Measurements from ENCODE around the gene PLCL2.
"Not testable (repeated sequence)": the region's sequence is repeated elsewhere in the genome, so short reads cannot be mapped to it uniquely, and the experiment has no call there.

The PLCL2 gene

DNA sequence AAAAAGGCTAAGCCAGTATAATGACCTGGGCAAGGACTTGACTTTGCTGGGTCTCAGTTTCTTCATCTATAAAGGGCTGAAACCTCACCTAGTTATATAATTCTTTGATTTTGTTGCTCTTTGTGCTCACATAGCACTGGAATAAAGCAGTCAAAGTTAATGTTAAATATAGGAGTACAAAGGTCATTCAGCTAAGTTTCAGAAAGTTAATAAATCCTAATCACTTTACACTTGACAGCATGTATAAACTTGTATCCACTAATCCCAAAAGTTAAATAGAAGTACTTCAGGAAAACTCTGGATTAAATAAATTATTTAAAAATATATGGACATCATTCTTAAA, 33.9 kb downstream of the PLCL2 start:
- FAIRE-seq = no peak

DNA sequence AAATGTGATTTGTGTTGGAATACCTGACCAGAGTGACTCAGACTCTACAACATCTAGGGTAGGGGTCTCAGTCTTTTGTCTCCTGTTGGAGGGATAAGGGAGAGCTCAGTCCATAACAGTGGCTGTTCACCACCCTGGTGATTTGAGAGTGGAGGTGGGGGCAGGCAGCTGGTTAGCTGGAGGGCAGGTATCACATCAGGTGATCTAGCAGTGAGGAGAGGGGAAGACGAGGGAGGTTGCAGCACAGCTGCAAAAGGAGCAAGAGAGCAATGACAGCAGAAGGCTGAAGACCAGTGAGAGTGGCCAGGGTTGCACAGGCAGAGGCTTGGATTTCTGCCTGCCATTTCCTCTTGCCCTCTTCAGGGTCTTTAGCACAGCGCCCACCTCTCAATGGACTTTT, 38.4 kb downstream of the PLCL2 start:
- FAIRE-seq = no peak

DNA sequence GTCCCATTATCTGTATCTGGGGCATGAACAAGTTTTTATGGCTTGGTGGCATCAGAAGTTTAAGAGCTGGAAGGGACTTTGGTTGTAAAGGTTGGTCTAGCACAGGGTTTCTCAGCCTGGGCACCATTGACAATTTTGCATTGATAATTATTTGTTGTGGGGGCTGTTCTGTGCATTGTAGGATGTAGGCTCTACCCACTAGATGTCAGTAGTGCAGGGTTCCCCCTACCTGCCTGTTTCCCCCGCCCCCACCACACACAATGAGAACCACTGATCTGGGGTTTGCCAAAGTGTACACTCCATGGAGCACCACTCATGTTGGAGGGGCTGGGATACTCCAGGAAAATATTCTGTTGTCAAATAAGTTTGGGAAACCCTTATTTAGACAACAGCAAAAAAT, 42.7 kb downstream of the PLCL2 start:
- FAIRE-seq = no peak

DNA sequence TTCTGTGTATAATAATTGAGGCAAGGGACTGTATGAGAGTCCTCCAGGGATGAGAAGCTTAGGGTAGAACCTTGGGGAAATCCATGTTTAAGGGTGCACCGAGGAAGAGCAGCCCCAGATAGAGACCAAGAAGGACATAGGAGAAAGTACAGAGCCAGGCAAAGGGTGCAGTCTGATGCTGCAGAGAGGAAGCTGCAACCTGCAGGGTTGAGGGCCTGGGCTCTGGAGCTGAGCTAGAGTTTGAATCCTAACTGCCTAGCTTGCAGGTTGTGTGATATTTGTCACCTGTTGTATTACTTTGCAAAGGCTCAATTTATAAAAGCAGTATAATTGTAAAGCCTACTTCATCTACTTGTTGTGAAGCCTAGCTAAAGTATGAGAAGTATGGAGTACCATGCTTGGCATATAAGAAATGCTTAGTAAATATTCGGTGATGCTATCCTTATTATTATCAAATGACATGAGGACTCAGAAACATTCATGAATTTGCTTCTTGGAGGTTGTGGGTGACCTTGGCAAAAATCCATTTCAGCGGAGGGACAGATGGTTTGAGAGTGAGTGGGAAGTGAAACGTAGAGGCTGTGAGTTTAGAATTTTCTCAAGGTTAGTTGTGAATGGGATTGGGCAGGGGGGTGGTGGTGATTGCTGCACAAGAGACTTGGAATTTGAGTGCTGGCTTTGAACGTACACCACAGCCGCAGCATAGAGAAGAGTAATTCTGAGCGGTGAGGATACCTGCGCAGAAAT, 43.8 kb downstream of the PLCL2 start:
- no peak for FAIRE-seq

DNA sequence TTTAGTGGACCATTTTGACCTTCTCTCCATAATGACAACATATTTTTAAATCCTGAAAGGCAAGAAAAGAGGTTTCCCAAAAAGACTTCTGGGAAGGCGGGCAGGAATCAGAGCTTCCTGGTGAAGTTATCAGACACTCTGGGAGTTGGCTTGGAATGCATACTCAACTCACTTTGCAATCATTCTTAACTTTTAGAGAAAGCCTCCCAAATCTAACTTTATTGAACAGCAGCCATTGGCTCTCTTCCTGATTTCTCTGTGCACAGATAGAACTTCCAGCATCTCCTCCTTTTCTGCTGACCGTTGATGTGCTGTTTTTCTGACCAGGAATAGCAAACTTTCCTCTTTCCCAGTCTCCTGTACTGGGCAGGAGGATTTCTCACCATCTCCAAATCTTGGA, 44.6 kb downstream of the PLCL2 start:
- FAIRE-seq = no peak

DNA sequence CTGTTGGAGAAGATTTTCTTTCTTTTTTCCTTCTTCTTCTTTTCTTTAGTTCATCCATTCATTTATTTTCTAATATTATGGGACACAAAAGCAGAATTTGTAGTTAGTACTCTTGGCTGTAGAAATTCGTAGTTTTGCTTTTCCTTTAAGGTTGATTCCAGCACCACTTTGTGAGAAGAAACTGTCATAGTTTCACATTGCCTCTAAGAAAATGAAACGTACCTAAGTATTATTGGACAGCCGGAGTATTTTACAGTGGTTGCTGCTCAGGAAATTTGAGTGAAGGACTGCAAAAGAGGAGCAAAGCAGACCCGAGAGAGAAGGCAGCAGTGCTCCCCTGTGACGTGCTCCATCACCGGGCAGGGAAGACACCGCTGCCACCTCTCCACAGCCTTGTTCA, 48.1 kb downstream of the PLCL2 start:
- no peak for FAIRE-seq

DNA sequence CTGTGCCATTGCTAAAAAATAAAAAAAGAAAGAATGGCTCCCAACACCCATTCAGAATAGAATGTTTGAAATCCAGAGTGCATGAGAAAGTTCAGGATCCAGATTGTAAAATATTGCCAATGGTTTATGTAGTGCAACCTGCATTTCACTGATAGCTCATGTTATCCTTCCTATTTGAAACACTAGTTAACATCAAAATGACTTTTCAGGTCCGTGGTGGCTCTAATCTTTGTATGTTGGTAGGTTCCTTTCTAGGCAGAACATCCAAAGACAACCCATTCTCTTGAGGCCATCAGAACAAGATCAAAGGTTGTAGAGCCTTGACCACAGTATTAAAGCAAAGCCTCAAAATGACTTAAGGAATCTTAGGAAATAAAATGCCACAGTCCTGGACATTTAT, 51.0 kb downstream of the PLCL2 start:
- FAIRE-seq = no peak

DNA sequence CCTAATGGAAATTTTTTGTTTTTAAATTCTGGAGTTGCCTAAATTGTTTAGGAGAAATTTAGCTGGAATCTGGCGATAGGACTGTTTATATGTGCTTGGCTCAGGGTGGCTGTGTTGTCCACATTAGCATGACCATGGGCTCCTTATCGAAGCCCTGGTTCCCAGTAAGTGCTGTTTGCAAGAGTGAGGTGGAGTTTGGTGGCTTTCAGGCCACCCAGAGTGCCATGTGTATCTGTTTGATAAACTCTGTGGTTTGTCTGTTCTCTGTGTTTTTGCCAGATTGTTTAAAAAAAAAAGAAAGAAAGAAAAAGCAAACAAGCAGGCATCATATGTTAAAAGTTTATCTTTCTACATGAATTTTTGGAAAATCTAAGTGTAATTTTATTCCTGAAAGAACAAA, 51.5 kb downstream of the PLCL2 start:
- no peak for FAIRE-seq

DNA sequence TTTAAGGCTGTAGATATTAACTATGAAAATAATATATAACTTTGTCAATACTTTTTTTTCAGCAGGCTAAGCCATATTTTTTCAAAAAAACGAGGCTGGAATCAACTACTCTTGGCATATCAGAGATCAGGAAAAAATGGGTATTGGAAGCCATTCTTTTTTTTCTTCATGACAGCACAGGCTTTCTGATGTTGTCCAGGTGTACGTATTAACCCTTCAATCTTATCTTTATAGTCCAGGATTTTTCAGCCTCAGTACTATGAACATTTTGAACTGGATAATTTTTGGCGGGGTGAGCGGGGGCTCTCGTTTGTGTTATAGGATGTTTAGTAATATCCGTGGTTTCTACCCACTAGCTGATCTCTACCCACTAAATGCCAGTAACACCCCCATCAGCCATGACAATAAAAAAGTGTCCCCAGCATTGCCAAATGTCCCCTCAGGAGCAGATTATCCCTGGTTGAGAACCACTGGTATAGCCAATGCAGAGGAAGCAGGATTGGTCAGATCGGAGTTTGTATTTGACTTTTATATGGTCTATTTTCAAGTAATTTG, 52.0 kb downstream of the PLCL2 start:
- FAIRE-seq = no peak

DNA sequence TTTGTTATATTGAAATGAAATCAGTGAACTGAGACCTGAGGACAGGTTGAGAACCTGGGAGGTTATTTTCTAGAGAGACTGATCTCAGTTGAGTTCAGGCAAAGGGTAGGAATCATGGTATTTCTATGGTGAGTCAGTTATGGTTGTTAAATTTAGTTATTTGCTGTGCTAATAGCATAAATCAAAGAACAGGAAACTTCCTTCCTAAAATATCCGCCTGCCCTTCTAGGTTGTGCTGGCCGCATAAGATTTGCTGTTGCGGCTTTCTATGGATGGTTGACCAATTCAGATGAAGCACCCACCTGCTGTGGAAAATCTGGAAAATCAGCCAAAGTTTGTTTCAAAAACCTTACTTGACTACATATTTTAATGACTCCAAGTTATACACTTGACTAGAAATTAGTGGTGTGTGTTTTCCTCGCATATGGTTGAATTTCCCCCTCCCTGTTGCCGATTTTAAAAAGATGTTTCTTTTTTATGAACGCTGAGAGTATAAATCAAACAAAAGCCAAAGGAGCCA, 52.6 kb downstream of the PLCL2 start:
- FAIRE-seq = no peak

DNA sequence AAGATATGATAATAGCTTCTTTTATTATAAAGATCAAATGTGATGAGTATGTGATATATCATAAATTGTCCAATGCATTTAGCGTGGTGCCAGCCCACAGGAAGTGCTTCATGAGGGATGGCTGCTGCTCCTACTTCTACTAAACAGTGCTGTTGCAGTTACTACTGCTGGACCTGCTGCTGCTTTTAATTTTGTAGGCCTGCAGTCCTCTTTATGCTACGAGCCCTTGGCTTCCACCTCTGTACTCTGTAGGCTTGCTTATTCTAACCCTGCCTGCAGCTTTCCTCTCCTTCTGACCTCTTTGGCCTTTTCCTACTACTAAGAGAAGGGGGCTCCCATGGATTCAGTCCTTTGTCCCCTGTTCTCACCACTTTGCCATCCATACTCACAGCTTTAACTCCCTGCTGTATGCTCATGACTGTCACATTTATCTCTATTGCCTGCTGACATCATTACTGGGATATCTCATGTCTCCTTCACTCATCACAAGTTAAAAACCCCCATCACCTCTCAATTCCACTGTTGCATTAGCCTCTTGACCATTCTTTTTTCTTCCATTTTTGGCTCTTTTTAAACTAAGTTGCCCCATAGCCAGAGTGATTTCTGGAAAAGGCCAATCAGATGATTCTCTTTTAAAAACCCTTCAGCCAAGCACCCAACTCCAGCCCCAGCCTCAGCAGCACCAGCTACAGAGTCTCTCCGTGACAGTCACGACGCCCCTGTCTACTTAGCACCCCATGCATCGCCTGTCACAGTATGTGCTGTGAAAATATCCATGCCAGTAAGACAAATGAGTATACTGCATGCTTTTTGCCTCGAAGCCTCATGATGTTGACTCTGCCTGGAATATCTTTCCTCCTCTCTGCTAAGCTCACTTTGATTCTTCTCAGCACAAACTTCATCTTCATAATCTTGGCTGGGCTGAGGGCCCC, 56.3 kb downstream of the PLCL2 start:
- FAIRE-seq = no peak

DNA sequence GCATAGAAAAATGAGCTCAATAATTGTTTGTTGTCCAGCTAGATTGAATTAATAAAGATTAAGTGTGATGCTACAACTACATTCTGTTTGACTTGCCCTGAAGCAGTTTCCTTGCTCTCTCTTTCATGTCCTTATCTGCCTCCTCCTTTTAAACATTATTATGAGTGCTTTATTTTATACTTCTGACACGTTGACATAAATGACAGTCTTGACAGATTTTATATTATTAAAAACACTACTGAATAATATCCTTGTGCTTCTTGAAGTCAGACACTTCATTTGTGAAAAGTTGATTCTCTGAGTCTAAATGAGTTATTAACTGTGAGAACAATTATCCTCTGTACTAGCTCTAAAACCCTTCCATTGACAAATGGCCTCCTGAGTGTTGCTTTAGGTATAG, 58.2 kb downstream of the PLCL2 start:
- no peak for FAIRE-seq

DNA sequence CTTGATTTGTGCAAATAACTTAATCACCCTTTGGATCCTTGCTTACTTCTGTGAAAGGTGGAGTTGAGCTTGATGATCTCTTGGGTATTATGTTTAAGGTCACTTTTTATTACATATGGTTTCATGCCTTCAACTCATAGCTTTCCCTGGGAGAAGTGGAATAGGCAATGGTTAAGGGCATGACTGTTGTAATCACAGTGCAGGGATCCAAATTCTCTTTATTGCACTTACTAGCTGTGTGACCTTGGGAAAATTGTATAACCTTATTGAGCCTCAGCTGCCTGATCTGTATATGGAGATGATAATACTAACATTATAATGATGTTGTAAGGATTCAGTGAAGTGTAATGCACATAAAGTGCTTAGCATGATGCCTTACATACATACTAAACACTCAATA, 59.1 kb downstream of the PLCL2 start:
- FAIRE-seq = no peak

DNA sequence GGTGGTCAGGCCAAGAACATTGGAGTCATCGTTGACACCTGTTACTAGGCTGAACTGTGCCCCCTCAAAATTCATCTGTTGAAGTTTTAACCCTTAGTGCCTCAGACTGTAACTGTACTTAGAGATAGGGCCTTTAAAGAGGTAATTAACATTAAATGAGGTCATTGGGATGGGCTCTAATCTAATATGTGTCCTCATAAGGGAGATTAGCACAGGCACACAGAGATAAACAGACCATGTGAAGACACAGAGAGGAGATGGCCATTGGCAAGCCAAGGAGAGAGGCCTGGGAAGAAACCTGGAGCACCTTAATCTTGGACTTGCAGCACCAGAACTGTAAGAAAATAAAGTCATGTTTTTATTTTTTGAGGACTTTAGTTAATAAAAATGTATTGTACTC, 59.6 kb downstream of the PLCL2 start:
- no peak for FAIRE-seq

DNA sequence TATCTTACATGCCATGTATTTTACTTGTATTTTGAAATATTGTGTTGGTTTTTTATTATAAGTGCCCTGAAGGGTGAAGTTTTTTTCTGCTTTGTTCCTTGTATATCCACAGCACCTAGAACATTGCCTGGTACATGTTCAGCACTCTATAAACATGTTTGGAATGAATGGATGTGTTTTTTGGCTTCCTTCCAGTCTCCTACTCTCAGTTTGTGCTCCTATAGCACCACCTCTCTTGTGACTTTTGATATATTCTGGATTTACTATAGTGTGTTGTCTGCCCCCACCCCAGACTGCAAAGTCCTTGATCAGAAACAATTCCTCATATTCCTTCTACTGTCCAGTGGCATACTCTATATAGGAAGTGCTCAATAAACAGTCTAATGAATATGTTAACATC, 60.6 kb downstream of the PLCL2 start:
- FAIRE-seq = no peak

DNA sequence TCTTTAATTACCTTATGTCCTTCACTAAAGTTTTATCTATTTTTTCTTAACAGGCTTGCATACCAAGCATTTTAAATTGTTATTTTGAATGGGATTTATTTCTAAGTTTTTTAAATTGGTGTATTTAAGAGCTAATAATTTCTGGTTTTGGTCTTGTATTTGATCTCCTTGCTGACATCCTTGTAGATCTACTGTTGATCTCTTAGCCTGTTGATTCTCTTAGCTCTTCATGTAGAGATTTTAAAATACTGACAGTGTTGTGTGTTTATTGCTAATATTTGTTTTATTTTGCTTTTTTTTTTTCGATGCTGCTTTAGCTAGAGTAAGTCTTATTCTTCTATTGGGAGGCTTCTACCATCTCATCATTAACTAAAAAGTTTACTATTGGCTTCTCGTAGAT, 65.5 kb downstream of the PLCL2 start:
- FAIRE-seq = no peak

DNA sequence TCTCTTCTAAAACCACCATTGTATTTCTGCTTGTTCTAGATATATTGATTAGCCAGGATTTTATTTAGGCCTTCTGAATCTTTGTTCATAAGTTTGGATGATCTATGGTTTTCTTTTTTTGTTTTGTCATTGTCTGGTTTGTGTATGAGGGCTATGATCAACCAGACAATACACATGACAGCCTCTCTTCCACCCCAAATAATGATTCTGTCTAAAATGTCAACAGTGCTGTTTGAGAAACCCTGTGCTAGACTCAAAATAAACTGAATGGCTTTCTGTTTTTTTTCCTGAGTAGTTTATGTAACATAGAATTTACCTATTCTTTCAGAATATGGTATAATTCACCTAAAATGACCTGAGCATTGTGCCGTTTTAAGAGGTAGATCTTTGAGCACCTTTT, 66.1 kb downstream of the PLCL2 start:
- FAIRE-seq = no peak

DNA sequence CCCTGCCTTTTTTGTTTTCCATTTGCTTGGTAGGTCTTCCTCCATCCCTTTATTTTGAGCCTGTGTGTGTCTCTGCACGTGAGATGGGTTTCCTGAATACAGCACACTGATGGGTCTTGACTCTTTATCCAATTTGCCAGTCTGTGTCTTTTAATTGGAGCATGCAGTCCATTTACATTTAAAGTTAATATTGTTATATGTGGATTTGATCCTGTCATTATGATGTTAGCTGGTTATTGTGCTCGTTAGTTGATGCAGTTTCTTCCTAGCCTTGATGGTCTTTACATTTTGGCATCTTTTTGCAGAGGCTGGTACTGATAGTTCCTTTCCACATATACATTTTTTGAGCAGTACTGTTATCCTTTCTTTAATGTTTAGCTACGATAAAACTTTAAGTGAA, 73.1 kb downstream of the PLCL2 start:
- not testable (repeated sequence) for FAIRE-seq

DNA sequence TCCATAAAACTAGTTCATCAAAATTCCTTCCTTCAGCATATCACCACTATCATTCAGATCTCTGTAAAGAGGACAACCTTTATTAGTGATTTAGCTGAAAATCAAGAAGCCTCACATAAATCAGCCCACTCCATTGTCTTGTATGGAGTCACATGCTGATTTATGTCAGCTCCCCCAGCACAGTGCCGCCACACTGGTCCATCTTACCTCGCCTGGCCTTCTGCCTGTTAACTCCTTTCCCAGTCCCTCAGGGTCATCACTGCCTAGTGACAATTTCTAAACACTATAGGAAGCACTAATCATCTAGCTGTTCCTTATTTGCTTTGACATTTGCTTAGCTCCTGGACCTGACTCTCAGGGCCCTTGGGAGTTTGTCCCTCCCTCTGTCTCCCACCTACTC, 75.4 kb downstream of the PLCL2 start:
- FAIRE-seq = no peak

DNA sequence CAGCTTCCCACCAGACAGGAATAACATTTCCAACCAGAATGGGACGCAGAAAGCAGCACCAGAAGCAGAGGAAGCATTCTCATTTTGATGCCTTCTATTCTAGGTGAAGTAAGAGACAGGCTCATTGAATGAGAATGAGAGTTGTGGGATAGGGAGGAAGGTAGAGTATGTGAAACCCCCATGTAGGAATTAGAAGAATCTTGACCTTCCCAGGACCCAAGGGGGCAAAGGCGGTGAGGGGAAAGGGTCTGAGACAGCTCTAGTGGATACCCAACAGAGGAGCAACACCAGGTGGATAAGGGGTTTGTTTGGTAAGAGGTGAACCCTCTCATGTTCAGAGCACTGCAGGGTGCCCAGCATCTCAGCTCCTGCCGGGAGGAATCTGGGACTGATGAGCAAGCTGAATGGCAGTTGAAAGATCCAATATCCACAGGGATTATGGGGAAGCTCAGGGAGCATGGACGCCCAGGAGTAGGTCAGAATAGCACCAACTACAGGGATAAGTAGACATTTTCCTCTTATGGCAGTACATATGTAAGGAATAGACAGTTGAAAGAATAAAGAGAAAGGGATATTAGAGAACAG, 77.0 kb downstream of the PLCL2 start:
- FAIRE-seq = no peak

DNA sequence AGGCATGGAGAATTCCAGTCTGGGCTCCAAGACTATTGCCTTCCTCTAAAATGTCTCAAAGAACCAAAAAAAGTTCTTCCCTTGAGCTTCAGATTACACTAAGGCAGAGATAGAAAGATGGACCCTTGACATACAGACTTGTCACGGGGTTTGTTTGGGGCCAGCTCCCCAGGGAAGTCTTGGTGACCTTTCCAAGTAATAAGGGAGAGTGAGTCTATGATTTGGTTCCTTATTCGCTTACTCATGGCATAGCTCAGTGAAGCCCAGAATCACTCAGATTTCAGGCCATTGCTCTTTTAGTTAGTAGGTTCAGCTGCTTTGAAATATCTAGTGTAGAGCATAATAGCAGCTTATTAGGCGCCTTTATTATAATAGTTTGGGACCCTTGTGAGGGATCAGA, 90.3 kb downstream of the PLCL2 start:
- no peak for FAIRE-seq

DNA sequence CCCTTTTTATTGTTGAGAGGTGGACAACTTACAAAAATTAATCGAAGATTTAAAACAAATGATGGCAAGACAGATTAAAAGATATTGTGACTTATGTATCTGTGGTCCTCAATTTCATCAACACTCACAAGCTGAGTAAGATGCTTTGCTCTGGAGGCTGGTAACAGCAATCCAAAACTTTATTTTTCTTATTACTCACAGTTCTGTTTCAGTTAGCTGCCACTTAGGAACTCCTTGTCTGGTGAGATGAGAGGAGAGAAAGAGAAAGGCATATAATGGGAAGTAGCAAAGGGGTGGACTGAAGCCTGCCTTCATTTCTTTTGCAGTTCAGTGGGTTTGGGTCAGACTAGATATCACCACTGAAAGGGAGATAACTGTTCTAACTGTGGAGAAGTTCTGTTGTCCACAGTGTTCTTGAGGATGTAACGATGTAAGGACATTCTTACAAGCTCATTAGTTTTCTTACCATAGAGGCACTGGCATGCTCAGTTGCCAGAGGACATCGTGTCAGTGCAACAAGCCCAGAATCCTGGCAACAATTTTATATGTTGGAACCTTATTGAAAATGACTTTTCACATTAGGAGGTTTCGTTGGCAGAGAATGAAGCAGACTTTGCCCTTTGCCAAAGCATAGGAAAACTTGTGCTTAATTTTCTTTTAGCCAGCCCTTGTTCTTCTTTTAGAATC, 93.6 kb downstream of the PLCL2 start:
- FAIRE-seq = no peak

DNA sequence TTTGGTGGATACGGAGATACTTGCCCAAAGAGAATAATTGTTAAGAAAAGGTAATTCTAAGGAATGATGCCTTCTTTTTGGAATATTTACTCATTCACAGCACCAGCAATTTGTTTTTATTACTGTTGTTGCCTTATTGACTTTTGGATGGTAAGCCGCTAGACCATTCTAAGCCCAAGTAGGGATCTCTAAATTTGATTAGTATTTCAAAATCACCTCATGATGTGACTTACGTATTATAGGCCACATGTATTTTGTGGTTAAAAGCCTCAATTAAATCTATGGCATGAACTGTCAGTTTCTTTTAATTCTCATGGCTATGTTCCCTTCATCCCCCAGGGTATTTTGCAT, 94.1 kb downstream of the PLCL2 start:
- FAIRE-seq = no peak

All from TTC549 (cell line).